Karpas-422 (cell line): Measurements from ENCODE around the gene DPYD. TPM values are rescaled to one million over a fixed set of nuclear protein-coding genes. Genes with fewer than 3 reads are reported as not detected.

Experiments used
- DNase-seq: peaks from one replicate; pipeline ENCODE4 v3.0.0-alpha.2; 2015
- H2AFZ ChIP-seq: fragments of 200-600 bp; sonication (generic); 2 replicates; pipeline ENCODE4 v1.6.1; 2014; ENCODE audit warnings: antibody characterized with exemption, low read length, mixed read lengths
- H3K27ac ChIP-seq: fragments of 200-600 bp; sonication (generic); 2 replicates; pipeline ENCODE4 v1.5.1; 2014; ENCODE audit warnings: mild to moderate bottlenecking, low read length, moderate library complexity
- H3K27me3 ChIP-seq: fragments of 200-600 bp; sonication (generic); 2 replicates; pipeline ENCODE4 v1.6.1; 2014; ENCODE audit warnings: low read length, mixed read lengths
- H3K36me3 ChIP-seq: fragments of 200-600 bp; sonication (generic); 2 replicates; pipeline ENCODE4 v1.6.1; 2014; ENCODE audit warnings: low read length, mixed read lengths; ENCODE audit not compliant: insufficient read depth
- H3K4me1 ChIP-seq: fragments of 200-600 bp; sonication (generic); 2 replicates; pipeline ENCODE4 v1.6.1; 2014; ENCODE audit warnings: mild to moderate bottlenecking, low read length, mixed read lengths
- H3K4me2 ChIP-seq: fragments of 200-600 bp; sonication (generic); 2 replicates; pipeline ENCODE4 v1.6.1; 2014; ENCODE audit warnings: low read length, low read depth, mild to moderate bottlenecking; ENCODE audit not compliant: poor library complexity, severe bottlenecking
- H3K4me3 ChIP-seq: fragments of 200-600 bp; sonication (generic); 2 replicates; pipeline ENCODE4 v1.5.1; 2014; ENCODE audit warnings: mild to moderate bottlenecking, antibody characterized with exemption, low read length, mixed read lengths
- H3K79me2 ChIP-seq: fragments of 200-600 bp; sonication (generic); 2 replicates; pipeline ENCODE4 v1.6.1; 2014; ENCODE audit warnings: mild to moderate bottlenecking, low read length, mixed read lengths
- H3K9ac ChIP-seq: fragments of 200-600 bp; sonication (generic); 2 replicates; pipeline ENCODE4 v1.6.0; 2014; ENCODE audit warnings: low read length
- H3K9me2 ChIP-seq: fragments of 200-600 bp; sonication (generic), shearing (Covaris generic); replicated peaks from 2 replicates; pipeline ENCODE4 v1.6.0; 2014; ENCODE audit warnings: mild to moderate bottlenecking, low read length, moderate library complexity; ENCODE audit not compliant: insufficient read depth
- H3K9me3 ChIP-seq: fragments of 300-700, 200-600 bp; sonication (generic); 2 replicates; pipeline ENCODE4 v1.6.1; 2014; ENCODE audit warnings: low read length, mixed read lengths
- H4K20me1 ChIP-seq: fragments of 200-600 bp; sonication (generic); 2 replicates; pipeline ENCODE4 v1.6.1; 2014; ENCODE audit warnings: mild to moderate bottlenecking, antibody characterized with exemption, low read length, low read depth; ENCODE audit not compliant: insufficient read depth
- total RNA-seq: library from RNA; depleted of rRNA; stranded (reverse); fragments of >200 nt; shearing (Covaris generic); gene quantifications from 2 replicates; pipeline ENCODE4 v1.2.3, GENCODE V29; 2014; ENCODE audit warnings: low replicate concordance

The DPYD gene
- total RNA-seq, 1 experiment from 2014 or later: 59.4 TPM

- H3K27me3 ChIP-seq: no peaks in the 10 kb centered on the region
- H4K20me1 ChIP-seq: no peaks in the 10 kb centered on the region
- H3K4me3 ChIP-seq: no peak overlapping the region
- H3K9ac ChIP-seq: no peak overlapping the region
- H3K27ac ChIP-seq: no peak overlapping the region
- DNase-seq: no peak
- no peaks in the 10 kb centered on the region for H3K9me2 ChIP-seq
- no peaks in the 10 kb centered on the region for H3K79me2 ChIP-seq
- H3K4me1 ChIP-seq: peaks cover 10% of the 10 kb centered on the region
- no peak overlapping the region for H3K4me2 ChIP-seq
- no peaks in the 10 kb centered on the region for H3K9me3 ChIP-seq
- H3K36me3 ChIP-seq: no peaks in the 10 kb centered on the region
- H2AFZ ChIP-seq: no peak overlapping the region
Observed at GRCh38 chr1:97457446-97458089, 463.3 kb downstream of the DPYD start.

GRCh38 chr1:97451944-97452343, 468.9 kb downstream of the DPYD start:
- H3K4me3 ChIP-seq: no peak overlapping the region
- no peak for DNase-seq
- no peak overlapping the region for H2AFZ ChIP-seq
- no peak overlapping the region for H3K27ac ChIP-seq
- no peaks in the 10 kb centered on the region for H3K4me1 ChIP-seq
- H3K79me2 ChIP-seq: no peaks in the 10 kb centered on the region
- H3K9me2 ChIP-seq: no peaks in the 10 kb centered on the region
- no peak overlapping the region for H3K9ac ChIP-seq
- no peaks in the 10 kb centered on the region for H3K9me3 ChIP-seq
- no peaks in the 10 kb centered on the region for H4K20me1 ChIP-seq
- H3K36me3 ChIP-seq: no peaks in the 10 kb centered on the region
- no peak overlapping the region for H3K4me2 ChIP-seq
- H3K27me3 ChIP-seq: no peaks in the 10 kb centered on the region

- H3K9me2 ChIP-seq: no peaks in the 10 kb centered on the region
- H3K27ac ChIP-seq: no peak overlapping the region
- no peaks in the 10 kb centered on the region for H3K79me2 ChIP-seq
- H3K4me3 ChIP-seq: no peak overlapping the region
- DNase-seq: no peak
- H2AFZ ChIP-seq: no peak overlapping the region
- H3K4me1 ChIP-seq: no peaks in the 10 kb centered on the region
- no peaks in the 10 kb centered on the region for H3K36me3 ChIP-seq
- H3K9ac ChIP-seq: no peak overlapping the region
- no peaks in the 10 kb centered on the region for H4K20me1 ChIP-seq
- no peaks in the 10 kb centered on the region for H3K27me3 ChIP-seq
- H3K9me3 ChIP-seq: no peaks in the 10 kb centered on the region
- H3K4me2 ChIP-seq: no peak overlapping the region
Observed at GRCh38 chr1:97451046-97451826, 469.6 kb downstream of the DPYD start.

DNA sequence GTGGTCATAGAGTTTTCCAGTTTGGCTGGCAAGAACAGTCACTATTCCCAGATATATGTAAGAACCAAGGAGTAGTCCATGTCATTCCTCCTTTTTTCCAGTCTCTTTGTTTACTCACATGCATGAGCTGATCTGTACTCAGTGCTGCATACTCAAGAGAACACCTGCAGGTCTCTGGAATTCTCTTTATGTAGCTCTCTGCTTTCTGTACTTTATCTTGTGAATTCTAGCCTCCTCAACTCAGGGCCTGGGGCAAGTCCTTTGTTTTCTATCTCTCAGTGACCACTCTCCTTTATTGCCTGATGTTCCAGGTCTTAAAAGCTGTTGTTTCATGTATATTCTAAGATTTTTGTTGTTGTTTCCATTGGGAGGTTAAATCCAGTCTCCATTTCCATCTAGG, 478.9 kb downstream of the DPYD start:
- no peak overlapping the region for H3K4me2 ChIP-seq
- no peaks in the 10 kb centered on the region for H3K27me3 ChIP-seq
- H3K4me1 ChIP-seq: no peaks in the 10 kb centered on the region
- no peak for DNase-seq
- H3K9ac ChIP-seq: no peak overlapping the region
- H3K9me3 ChIP-seq: no peaks in the 10 kb centered on the region
- H3K9me2 ChIP-seq: no peaks in the 10 kb centered on the region
- H3K79me2 ChIP-seq: no peaks in the 10 kb centered on the region
- no peaks in the 10 kb centered on the region for H4K20me1 ChIP-seq
- no peak overlapping the region for H3K27ac ChIP-seq
- no peak overlapping the region for H2AFZ ChIP-seq
- H3K4me3 ChIP-seq: no peak overlapping the region
- H3K36me3 ChIP-seq: no peaks in the 10 kb centered on the region

- H3K79me2 ChIP-seq: no peaks in the 10 kb centered on the region
Observed at GRCh38 chr1:97433824-97434177, 487.0 kb downstream of the DPYD start.

GRCh38 chr1:97433094-97433823, 487.6 kb downstream of the DPYD start:
- no peaks in the 10 kb centered on the region for H3K27me3 ChIP-seq

More at GRCh38 chr1:97433824-97434177, 487.0 kb downstream of the DPYD start:
- H3K9me2 ChIP-seq: no peaks in the 10 kb centered on the region
- no peak overlapping the region for H2AFZ ChIP-seq
- no peak overlapping the region for H3K4me2 ChIP-seq
- no peak overlapping the region for H3K9ac ChIP-seq
- H3K27ac ChIP-seq: no peak overlapping the region
- no peaks in the 10 kb centered on the region for H3K27me3 ChIP-seq
- H3K4me1 ChIP-seq: peaks cover 16% of the 10 kb centered on the region
- H4K20me1 ChIP-seq: no peaks in the 10 kb centered on the region
- H3K4me3 ChIP-seq: no peak overlapping the region
- H3K9me3 ChIP-seq: no peaks in the 10 kb centered on the region
- no peaks in the 10 kb centered on the region for H3K36me3 ChIP-seq
- DNase-seq: no peak

GRCh38 chr1:97427371-97427770, 493.5 kb downstream of the DPYD start:
- Histone ChIP-seq H3K4me1 (no peaks in the 10 kb centered on the region), H3K9ac (no peak overlapping the region), H3K4me3 (no peak overlapping the region), H3K9me3 (no peaks in the 10 kb centered on the region), H3K27ac (no peak overlapping the region), H3K79me2 (no peaks in the 10 kb centered on the region), H3K4me2 (no peak overlapping the region), H4K20me1 (no peaks in the 10 kb centered on the region), H3K9me2 (no peaks in the 10 kb centered on the region), H3K27me3 (no peaks in the 10 kb centered on the region), H2AFZ (no peak overlapping the region), H3K36me3 (no peaks in the 10 kb centered on the region)
- DNase-seq: no peak

More at GRCh38 chr1:97433094-97433823, 487.6 kb downstream of the DPYD start:
- H4K20me1 ChIP-seq: no peaks in the 10 kb centered on the region
- H3K36me3 ChIP-seq: no peaks in the 10 kb centered on the region
- no peak overlapping the region for H3K4me3 ChIP-seq
- H2AFZ ChIP-seq: no peak overlapping the region
- H3K9me3 ChIP-seq: no peaks in the 10 kb centered on the region
- H3K9me2 ChIP-seq: no peaks in the 10 kb centered on the region
- no peak overlapping the region for H3K4me2 ChIP-seq
- H3K79me2 ChIP-seq: no peaks in the 10 kb centered on the region
- no peak for DNase-seq
- H3K27ac ChIP-seq: peak overlapping the region; percentile 17; the same call in 1 of the 2 replicates
- H3K4me1 ChIP-seq: peaks cover 16% of the 10 kb centered on the region
- no peak overlapping the region for H3K9ac ChIP-seq

DNA sequence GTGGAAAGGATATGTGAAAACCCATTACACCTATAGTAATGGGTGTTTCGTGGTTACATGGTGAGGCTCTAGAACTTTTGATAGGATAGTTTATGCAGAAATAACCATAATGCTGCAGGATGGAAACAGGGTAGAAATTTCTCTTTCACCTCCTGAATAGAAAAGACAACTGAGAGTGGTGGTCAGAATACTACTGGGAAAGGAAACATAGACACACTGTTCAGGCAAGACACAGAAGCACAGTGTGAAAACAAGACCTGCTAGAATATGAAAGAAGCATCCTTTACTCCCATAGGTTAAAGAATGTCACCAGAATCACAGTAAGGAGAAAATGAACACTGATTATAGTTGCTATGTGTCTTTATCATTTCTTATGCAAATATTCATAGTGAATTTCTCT, 496.6 kb downstream of the DPYD start:
- no peak overlapping the region for H2AFZ ChIP-seq
- no peaks in the 10 kb centered on the region for H3K9me2 ChIP-seq
- H3K4me3 ChIP-seq: no peak overlapping the region
- H3K36me3 ChIP-seq: no peaks in the 10 kb centered on the region
- H3K9ac ChIP-seq: no peak overlapping the region
- H3K4me1 ChIP-seq: no peaks in the 10 kb centered on the region
- no peaks in the 10 kb centered on the region for H3K79me2 ChIP-seq
- no peak for DNase-seq
- H3K27me3 ChIP-seq: no peaks in the 10 kb centered on the region
- H3K4me2 ChIP-seq: no peak overlapping the region
- H3K27ac ChIP-seq: no peak overlapping the region
- H3K9me3 ChIP-seq: no peaks in the 10 kb centered on the region
- no peaks in the 10 kb centered on the region for H4K20me1 ChIP-seq
